A172 (cell line): Measurements from ENCODE around the gene PLD4. TPM values are rescaled to one million over a fixed set of nuclear protein-coding genes. Genes with fewer than 3 reads are reported as not detected.
"Not testable (repeated sequence)": the region's sequence is repeated elsewhere in the genome, so short reads cannot be mapped to it uniquely, and the experiment has no call there.

Experiments used
- DNase-seq: peaks from one replicate; pipeline ENCODE4 v3.0.0-alpha.2; 2015; ENCODE audit warnings: low spot score
- total RNA-seq: library from RNA; depleted of rRNA; stranded (reverse); fragments of >200 nt; shearing (Covaris generic); gene quantifications from 2 replicates; pipeline ENCODE4 v1.2.3, GENCODE V29; 2014

Gene PLD4
- total RNA-seq, 1 experiment from 2014 or later: not detected

- no peak for DNase-seq
Measured at GRCh38 chr14:104941508-104942365, 17.1 kb downstream of the PLD4 start.

- DNase-seq: no peak
Measured at GRCh38 chr14:104942586-104942985, 17.9 kb downstream of the PLD4 start.

GRCh38 chr14:104943216-104944015 is 18.7 kb downstream of the PLD4 start:
- DNase-seq: not testable (repeated sequence)

- not testable (repeated sequence) for DNase-seq
Measured at GRCh38 chr14:104944016-104944308, 19.3 kb downstream of the PLD4 start.

GRCh38 chr14:104944436-104945205 is 19.9 kb downstream of the PLD4 start:
- not testable (repeated sequence) for DNase-seq

GRCh38 chr14:104945266-104945665 is 20.6 kb downstream of the PLD4 start:
- not testable (repeated sequence) for DNase-seq

GRCh38 chr14:104945986-104946965 is 21.6 kb downstream of the PLD4 start:
- not testable (repeated sequence) for DNase-seq

GRCh38 chr14:104947201-104947600 is 22.5 kb downstream of the PLD4 start:
- not testable (repeated sequence) for DNase-seq

- DNase-seq: not testable (repeated sequence)
Measured at GRCh38 chr14:104947881-104948735, 23.4 kb downstream of the PLD4 start.

- DNase-seq: no peak
Measured at GRCh38 chr14:104948736-104949031, 24.0 kb downstream of the PLD4 start.

GRCh38 chr14:104949406-104949955 is 24.8 kb downstream of the PLD4 start:
- not testable (repeated sequence) for DNase-seq

- no peak for DNase-seq
Measured at GRCh38 chr14:104950021-104950420, 25.3 kb downstream of the PLD4 start.

- DNase-seq: not testable (repeated sequence)
Measured at GRCh38 chr14:104950701-104951100, 26.0 kb downstream of the PLD4 start.

GRCh38 chr14:104951863-104952657 is 27.4 kb downstream of the PLD4 start:
- DNase-seq: not testable (repeated sequence)

GRCh38 chr14:104953097-104953496 is 28.4 kb downstream of the PLD4 start:
- DNase-seq: no peak

GRCh38 chr14:104953896-104954656 is 29.4 kb downstream of the PLD4 start:
- no peak for DNase-seq

GRCh38 chr14:104954746-104955395 is 30.2 kb downstream of the PLD4 start:
- DNase-seq: no peak

- DNase-seq: no peak
Measured at GRCh38 chr14:104955396-104955770, 30.7 kb downstream of the PLD4 start.
